Measurements from ENCODE around the gene MITF. TPM values are rescaled to one million over a fixed set of nuclear protein-coding genes. Genes with fewer than 3 reads are reported as not detected.

Gene MITF
- polyA plus RNA-seq, 1 donor (not counting 4 experiments of a cell fraction or from before 2014, with no cell fraction given): 2.7 TPM

DNA sequence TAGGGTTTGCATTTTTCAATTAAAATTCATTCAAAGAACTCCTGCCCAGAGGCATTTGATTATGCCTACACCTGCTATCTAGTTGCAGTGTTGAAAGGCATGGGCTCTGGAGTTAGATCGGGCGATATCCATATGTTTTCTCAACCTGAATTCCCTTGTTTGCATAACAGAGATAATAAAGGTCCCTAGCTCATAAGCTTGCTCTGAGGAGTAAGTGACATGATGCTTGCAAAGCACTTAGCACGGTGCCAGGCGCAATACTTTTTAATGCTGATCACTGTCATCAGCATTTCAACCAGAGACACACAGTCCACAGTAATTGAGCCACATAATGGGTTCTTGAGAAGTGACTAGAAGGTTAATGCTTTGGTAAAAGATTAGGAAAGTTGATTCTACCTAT is 154.0 kb downstream of the MITF start:
- no peaks in the 10 kb centered on the region for H3K9me1 ChIP-seq (ENCODE audit: control insufficient read depth, extremely low read depth, insufficient read depth, low read length)
- TF ChIP-seq, protein P1, sequence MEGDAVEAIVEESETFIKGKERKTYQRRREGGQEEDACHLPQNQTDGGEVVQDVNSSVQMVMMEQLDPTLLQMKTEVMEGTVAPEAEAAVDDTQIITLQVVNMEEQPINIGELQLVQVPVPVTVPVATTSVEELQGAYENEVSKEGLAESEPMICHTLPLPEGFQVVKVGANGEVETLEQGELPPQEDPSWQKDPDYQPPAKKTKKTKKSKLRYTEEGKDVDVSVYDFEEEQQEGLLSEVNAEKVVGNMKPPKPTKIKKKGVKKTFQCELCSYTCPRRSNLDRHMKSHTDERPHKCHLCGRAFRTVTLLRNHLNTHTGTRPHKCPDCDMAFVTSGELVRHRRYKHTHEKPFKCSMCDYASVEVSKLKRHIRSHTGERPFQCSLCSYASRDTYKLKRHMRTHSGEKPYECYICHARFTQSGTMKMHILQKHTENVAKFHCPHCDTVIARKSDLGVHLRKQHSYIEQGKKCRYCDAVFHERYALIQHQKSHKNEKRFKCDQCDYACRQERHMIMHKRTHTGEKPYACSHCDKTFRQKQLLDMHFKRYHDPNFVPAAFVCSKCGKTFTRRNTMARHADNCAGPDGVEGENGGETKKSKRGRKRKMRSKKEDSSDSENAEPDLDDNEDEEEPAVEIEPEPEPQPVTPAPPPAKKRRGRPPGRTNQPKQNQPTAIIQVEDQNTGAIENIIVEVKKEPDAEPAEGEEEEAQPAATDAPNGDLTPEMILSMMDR (optimal IDR thresholded peaks at IDR 0.05 in 1 of 3, IDR thresholded peaks at IDR 0.05 in 1 of 3, conservative IDR thresholded peaks at IDR 0.05 in 1 of 3; ENCODE audit: extremely low read depth in 1 of 3, insufficient read depth in 2 of 3, low read length in 3 of 3): no peak
- no peak for TF ChIP-seq EZH2 (IDR thresholded peaks at IDR 0.05; ENCODE audit: low read length)
- FAIRE-seq: no peak

DNA sequence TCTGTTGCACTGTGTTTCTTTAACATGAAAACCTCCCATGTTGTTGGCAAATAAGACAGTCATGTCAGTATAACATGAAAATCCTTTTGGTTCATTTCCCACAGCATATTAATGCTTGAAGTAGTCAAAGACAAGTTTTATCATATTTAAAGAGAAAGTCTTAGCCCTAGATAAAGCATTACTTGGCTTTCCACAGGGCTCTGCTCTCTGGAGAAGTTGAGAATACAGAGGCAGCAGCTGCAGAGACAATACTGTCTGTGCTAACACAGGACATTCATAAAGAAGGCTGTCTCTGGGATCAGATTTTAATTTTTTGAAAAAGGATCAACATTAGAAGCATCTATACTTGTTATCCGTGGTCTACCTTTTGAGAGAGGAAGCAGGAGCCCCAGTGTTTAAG is 156.8 kb downstream of the MITF start:
- Histone ChIP-seq H3K27ac (ENCODE audit: control insufficient read depth, insufficient read depth, low read length) (no peak overlapping the region), H2AFZ (ENCODE audit: control insufficient read depth, low read length) (no peak overlapping the region), H3K79me2 (ENCODE audit: control insufficient read depth, insufficient read depth, low read length) (no peaks in the 10 kb centered on the region), H3K4me1 (ENCODE audit: control insufficient read depth, extremely low read depth, insufficient read depth, low read length) (no peaks in the 10 kb centered on the region), H3K36me3 (ENCODE audit: control insufficient read depth in 2 of 2, extremely low read depth in 1 of 2, insufficient read depth in 2 of 2, low read length in 2 of 2) (no peaks in the 10 kb centered on the region), H3K9me1 (ENCODE audit: control insufficient read depth, extremely low read depth, insufficient read depth, low read length) (no peaks in the 10 kb centered on the region), H3K4me2 (ENCODE audit: control insufficient read depth, extremely low read depth, insufficient read depth, low read depth, low read length) (no peak overlapping the region), H3K4me3 (ENCODE audit: control insufficient read depth in 2 of 3, extremely low read depth in 1 of 3, insufficient read depth in 2 of 3, low read depth in 1 of 3, low read length in 3 of 3) (no peak overlapping the region), H3K9me3 (ENCODE audit: control insufficient read depth, low read depth, low read length) (no peaks in the 10 kb centered on the region), H3K27me3 (ENCODE audit: control insufficient read depth, extremely low read depth, insufficient read depth, low read length) (peaks cover 6% of the 10 kb centered on the region), H3K9ac (ENCODE audit: control insufficient read depth, extremely low read depth, insufficient read depth, low read length) (no peak overlapping the region), H4K20me1 (ENCODE audit: control insufficient read depth, extremely low read depth, insufficient read depth, low read length) (no peaks in the 10 kb centered on the region)
- DNase-seq (ENCODE audit: low read depth, low spot score) (no peak), FAIRE-seq (no peak)
- TF ChIP-seq, protein P1 (optimal IDR thresholded peaks at IDR 0.05 in 1 of 3, IDR thresholded peaks at IDR 0.05 in 1 of 3, conservative IDR thresholded peaks at IDR 0.05 in 1 of 3; ENCODE audit: extremely low read depth in 1 of 3, insufficient read depth in 2 of 3, low read length in 3 of 3): no peak
- TF ChIP-seq EZH2 (IDR thresholded peaks at IDR 0.05; ENCODE audit: low read length): no peak
- dilution Hi-C loops (cut with MboI; ENCODE audit: extremely low pct_ligation_motif_present, low sequenced_read_pairs): no loop called here

More for the DNA sequence above, 154.0 kb downstream of the MITF start:
- dilution Hi-C loops (cut with MboI; ENCODE audit: extremely low pct_ligation_motif_present, low sequenced_read_pairs): no loop called here
- Histone ChIP-seq H4K20me1 (ENCODE audit: control insufficient read depth, extremely low read depth, insufficient read depth, low read length) (no peaks in the 10 kb centered on the region), H3K27ac (ENCODE audit: control insufficient read depth, insufficient read depth, low read length) (no peak overlapping the region), H3K79me2 (ENCODE audit: control insufficient read depth, insufficient read depth, low read length) (no peaks in the 10 kb centered on the region), H3K9me3 (ENCODE audit: control insufficient read depth, low read depth, low read length) (no peaks in the 10 kb centered on the region), H3K4me1 (ENCODE audit: control insufficient read depth, extremely low read depth, insufficient read depth, low read length) (peaks cover 6% of the 10 kb centered on the region), H3K36me3 (ENCODE audit: control insufficient read depth in 2 of 2, extremely low read depth in 1 of 2, insufficient read depth in 2 of 2, low read length in 2 of 2) (no peaks in the 10 kb centered on the region), H3K9ac (ENCODE audit: control insufficient read depth, extremely low read depth, insufficient read depth, low read length) (no peak overlapping the region), H3K27me3 (ENCODE audit: control insufficient read depth, extremely low read depth, insufficient read depth, low read length) (peaks cover 6% of the 10 kb centered on the region), H3K4me2 (ENCODE audit: control insufficient read depth, extremely low read depth, insufficient read depth, low read depth, low read length) (no peak overlapping the region), H3K4me3 (ENCODE audit: control insufficient read depth in 2 of 3, extremely low read depth in 1 of 3, insufficient read depth in 2 of 3, low read depth in 1 of 3, low read length in 3 of 3) (no peak overlapping the region), H2AFZ (ENCODE audit: control insufficient read depth, low read length) (no peak overlapping the region)
- no peak for DNase-seq (ENCODE audit: low read depth, low spot score)

Data from keratinocyte (primary cell).